Kidney (tissue), 22 donors: ENCODE measurements around the gene GOLGA6A. TPM values are rescaled to one million over a fixed set of nuclear protein-coding genes. Genes with fewer than 3 reads are reported as not detected.
"Not testable (repeated sequence)": the region's sequence is repeated elsewhere in the genome, so short reads cannot be mapped to it uniquely, and the experiment has no call there.

Source experiments
- DNase-seq, 5 donors: peaks; one replicate each; pipeline ENCODE4 v3.0.0-alpha.2; 2013 to 2020
- FAIRE-seq: peaks from 2 replicates; lab custom pipeline; 2012; peaks lifted over from hg19 to GRCh38; lab: Jason Lieb, UNC
- H3K27ac ChIP-seq, 2 donors: one replicate each; pipeline ENCODE4 v1.7.0; 2013; ENCODE audit warnings: low read depth in 2 of 2, low read length in 2 of 2, inconsistent platforms in 1 of 2
- H3K27me3 ChIP-seq: one replicate; pipeline ENCODE4 v1.7.1; 2013; ENCODE audit warnings: low read length, inconsistent platforms; ENCODE audit not compliant: control insufficient read depth, insufficient read depth
- H3K36me3 ChIP-seq, 3 donors: one replicate each; pipeline versions ENCODE4 v1.7.0 to v1.7.1; 2013; ENCODE audit warnings: low read length in 3 of 3, control low read depth in 1 of 3, inconsistent platforms in 1 of 3; ENCODE audit not compliant: insufficient read depth in 3 of 3, control insufficient read depth in 2 of 3
- H3K4me1 ChIP-seq, 3 donors: one replicate each; pipeline versions ENCODE4 v1.7.0 to v1.7.1; 2013; ENCODE audit warnings: low read length in 3 of 3, inconsistent platforms in 1 of 3, low read depth in 1 of 3; ENCODE audit not compliant: control insufficient read depth in 2 of 3, insufficient read depth in 2 of 3
- H3K4me3 ChIP-seq, 3 donors: one replicate each; pipeline versions ENCODE4 v1.7.0 to v1.8.1; 2013; ENCODE audit warnings: low read length in 3 of 3, control low read depth in 1 of 3, inconsistent platforms in 1 of 3
- H3K9ac ChIP-seq, 3 donors: one replicate each; pipeline versions ENCODE4 v1.7.0 to v1.7.1; 2013; ENCODE audit warnings: low read length in 3 of 3, control low read depth in 1 of 3, inconsistent platforms in 1 of 3
- H3K9me3 ChIP-seq, 3 donors: one replicate each; pipeline versions ENCODE4 v1.7.0 to v1.7.1; 2013; ENCODE audit warnings: low read length in 3 of 3, control low read depth in 1 of 3, inconsistent platforms in 1 of 3; ENCODE audit not compliant: control insufficient read depth in 2 of 3, insufficient read depth in 1 of 3
- CTCF ChIP-seq: IDR thresholded peaks from 3 replicates; pipeline ENCODE4 v1.5.1; 2012; ENCODE audit warnings: mild to moderate bottlenecking, moderate library complexity, borderline replicate concordance; ENCODE audit not compliant: insufficient read depth; ENCODE audit errors: extremely low read depth
- intact Hi-C: fragments of 100-400 bp; cut with DNase I; formaldehyde crosslinking; loops from one replicate; pipeline ENCODE4 v1.11.1; 2022
- long read RNA-seq, 10 donors: library from polyadenylated mRNA in 1 of 10; unstranded in 1 of 10; transcript quantifications; one replicate each; pipeline ENCODE4 v2.0.0 and lab custom pipeline, GENCODE V29; 2021 to 2026
- polyA plus RNA-seq: library from polyadenylated mRNA; stranded (reverse); fragments of 350-450 nt; fragmentation: Illumina TruSeq; extraction: RNeasy Lipid Tissue Mini Kit (QIAGEN cat#74804); gene quantifications from one replicate; pipeline ENCODE4 v1.2.3, GENCODE V29; 2014; ENCODE audit warnings: low read depth, low replicate concordance; ENCODE audit not compliant: insufficient read depth
- total RNA-seq: library from RNA; stranded (reverse); fragmentation: NEBNext Ultra II Directional; extraction: Animal tissue kit (Norgen Biotek cat#: 25700); gene quantifications from one replicate; pipeline ENCODE4 v1.2.1, GENCODE V29; 2021
- donor health status: control.
- donor health status: control.
- donor health status: control.
- donor health status: control.
- donor health status: control.
- donor health status: DM: yes; HTN: yes; CAD: no.
- donor health status: Normal renal cell carcinoma (clear cell type).

The GOLGA6A gene
- 0.06 TPM for total RNA-seq
- not detected for polyA plus RNA-seq
- long read RNA-seq, donor 1 = 0 reads
- long read RNA-seq, donor 2 = 0 reads
- long read RNA-seq, donor 3 = 0 reads
- long read RNA-seq, donor 4 = 0 reads
- long read RNA-seq, donor 5 = 0 reads
- long read RNA-seq, donor 6 = 0 reads
- long read RNA-seq, donor 7 = 0 reads
- long read RNA-seq, donor 8 = 0 reads
- long read RNA-seq, donor 9 = 0 reads
- long read RNA-seq, donor 10 = 0 reads

GRCh38 chr15:74082450-74082849 is at the start of gene GOLGA6A:
TSS of gene GOLGA6A (minus strand) at chr15:74082550. CDS start at chr15:74082509, 41 bp downstream.
- H3K4me3 ChIP-seq, H3K27ac ChIP-seq, H3K4me1 ChIP-seq, H3K9ac ChIP-seq, intact Hi-C loops, H3K36me3 ChIP-seq, H3K27me3 ChIP-seq, FAIRE-seq, DNase-seq, H3K9me3 ChIP-seq: not testable (repeated sequence)

- TF ChIP-seq CTCF = no peak
- peak in 2 of 5 donors; percentile 5 to 44 for DNase-seq
- intact Hi-C loops = no loop called here
- peaks cover 49% of the 10 kb centered on the region for H3K27me3 ChIP-seq
- H3K9me3 ChIP-seq = no peaks in the 10 kb centered on the region
- no peak overlapping the region for H3K9ac ChIP-seq
- no peak overlapping the region for H3K27ac ChIP-seq
- H3K4me3 ChIP-seq = no peak overlapping the region
- no peak for FAIRE-seq
- peaks cover 0 to 16% (median under 1%) of the 10 kb centered on the region in 3 donors for H3K4me1 ChIP-seq
- no peaks in the 10 kb centered on the region for H3K36me3 ChIP-seq
Measured at GRCh38 chr15:74131628-74132413, 49.5 kb upstream of the GOLGA6A start.

- DNase-seq = peak in 2 of 5 donors; percentile 2 to 47
- TF ChIP-seq CTCF = no peak
Measured at GRCh38 chr15:74130849-74131627, 48.7 kb upstream of the GOLGA6A start.

More at GRCh38 chr15:74130849-74131627, 48.7 kb upstream of the GOLGA6A start:
- no peak for FAIRE-seq
- no peak overlapping the region for H3K4me3 ChIP-seq
- no peaks in the 10 kb centered on the region for H3K36me3 ChIP-seq
- intact Hi-C loops = no loop called here
- peaks cover 0 to 13% (median 0%) of the 10 kb centered on the region in 3 donors for H3K4me1 ChIP-seq
- no peak overlapping the region for H3K27ac ChIP-seq
- peaks cover 49% of the 10 kb centered on the region for H3K27me3 ChIP-seq
- no peaks in the 10 kb centered on the region for H3K9me3 ChIP-seq
- no peak overlapping the region for H3K9ac ChIP-seq
